Glomerular visceral epithelial cell (primary cell): ENCODE results near the gene CCL13.
"Not testable (repeated sequence)": the region's sequence is repeated elsewhere in the genome, so short reads cannot be mapped to it uniquely, and the experiment has no call there.

ENCODE experiments used
- DNase-seq: peaks from one replicate; pipeline ENCODE4 v3.0.0-alpha.2; 2016; ENCODE audit errors: extremely low spot score

CCL13 gene

DNA sequence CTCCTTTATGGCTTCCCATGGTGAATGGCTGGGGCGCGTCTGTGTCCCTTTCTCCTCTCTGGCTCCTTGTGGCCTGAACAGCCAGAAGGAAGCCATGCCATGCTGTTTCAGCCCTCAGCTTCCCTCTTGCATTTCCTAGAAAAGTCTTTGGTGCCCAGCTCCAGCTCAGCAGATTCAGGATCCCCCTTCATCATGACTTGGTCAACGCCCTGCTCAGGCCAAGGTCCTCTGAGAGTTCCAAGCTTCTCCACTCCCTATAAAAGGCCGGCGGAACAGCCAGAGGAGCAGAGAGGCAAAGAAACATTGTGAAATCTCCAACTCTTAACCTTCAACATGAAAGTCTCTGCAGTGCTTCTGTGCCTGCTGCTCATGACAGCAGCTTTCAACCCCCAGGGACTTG lies at the start of gene CCL13:
CCL13 (plus strand) TSS at position 287 of the 400 bp plus-strand sequence; CDS start at position 334, 47 bp downstream.
- DNase-seq: no peak

GRCh38 chr17:34307110-34307509 lies 49.2 kb upstream of the CCL13 start:
- DNase-seq: no peak

DNA sequence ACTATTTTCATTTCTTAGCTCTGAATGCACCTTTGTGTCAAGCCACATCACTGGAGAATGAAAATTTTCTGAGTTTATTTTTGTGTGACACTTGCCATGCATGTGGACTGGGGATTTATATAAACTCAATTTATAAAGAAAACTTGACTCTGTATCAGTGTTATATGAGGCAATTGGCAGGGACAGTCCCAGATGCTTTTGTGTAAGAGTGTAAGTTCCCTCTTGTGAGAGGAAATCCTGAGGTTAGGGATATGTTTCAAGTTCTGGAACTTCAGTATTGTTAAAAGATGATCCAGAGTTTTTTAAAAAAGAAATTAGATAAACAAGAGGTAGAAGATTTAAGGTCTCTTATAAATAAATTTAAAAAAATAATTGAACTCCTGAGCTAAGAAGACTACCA lies 47.9 kb upstream of the CCL13 start:
- no peak for DNase-seq

- no peak for DNase-seq
These were observed 45.0 kb upstream of the CCL13 start for GRCh38 chr17:34311291-34311690.

DNA sequence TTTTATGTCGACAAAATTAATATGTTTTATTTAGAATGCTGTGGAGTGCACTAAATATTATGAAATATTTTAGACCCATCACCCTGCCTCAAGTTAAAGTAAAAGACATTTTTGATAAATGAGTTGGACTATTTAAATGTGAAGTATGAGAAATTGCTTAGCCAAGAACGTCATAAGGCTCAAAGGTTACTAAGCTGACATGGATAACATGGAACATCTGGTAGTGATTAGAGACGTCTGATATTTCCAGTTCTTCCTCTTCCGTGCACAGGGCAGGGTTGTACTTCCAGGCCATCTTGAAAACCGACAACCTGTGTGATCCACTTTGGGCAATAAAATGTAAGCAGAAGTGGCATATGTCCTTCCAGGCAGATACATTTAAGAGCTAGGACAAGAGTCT lies 44.2 kb upstream of the CCL13 start:
- DNase-seq: no peak

DNA sequence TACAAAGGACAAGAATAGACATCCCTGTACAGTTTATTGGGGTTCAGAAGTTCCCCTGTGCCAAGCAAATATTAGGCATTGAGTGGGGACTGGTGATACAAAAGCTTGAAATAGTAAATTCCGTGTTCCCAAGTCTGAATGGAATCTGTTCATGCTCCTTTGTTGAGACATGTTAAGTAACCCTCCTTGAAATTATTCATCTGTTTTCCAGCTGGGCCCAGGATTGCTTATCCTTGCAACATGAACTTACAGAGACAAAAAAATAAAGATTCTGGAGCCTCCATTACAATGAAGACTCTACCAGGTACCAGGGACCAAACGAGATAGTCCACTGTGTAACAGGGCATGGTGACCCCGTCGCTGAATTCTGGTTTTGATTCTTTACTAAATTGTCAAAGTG lies 43.1 kb upstream of the CCL13 start:
- DNase-seq: no peak

GRCh38 chr17:34314279-34314678 lies 42.0 kb upstream of the CCL13 start:
- DNase-seq: no peak

GRCh38 chr17:34318474-34318873 lies 37.8 kb upstream of the CCL13 start:
- DNase-seq: no peak

DNA sequence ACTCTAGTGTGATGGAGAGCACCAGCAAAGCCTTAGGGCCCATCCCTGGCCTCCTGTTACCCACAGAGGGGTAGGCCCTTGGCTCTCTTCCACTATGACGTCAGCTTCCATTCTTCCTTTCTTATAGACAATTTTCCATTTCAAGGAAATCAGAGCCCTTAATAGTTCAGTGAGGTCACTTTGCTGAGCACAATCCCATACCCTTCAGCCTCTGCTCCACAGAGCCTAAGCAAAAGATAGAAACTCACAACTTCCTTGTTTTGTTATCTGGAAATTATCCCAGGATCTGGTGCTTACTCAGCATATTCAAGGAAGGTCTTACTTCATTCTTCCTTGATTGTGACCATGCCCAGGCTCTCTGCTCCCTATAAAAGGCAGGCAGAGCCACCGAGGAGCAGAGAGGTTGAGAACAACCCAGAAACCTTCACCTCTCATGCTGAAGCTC lies 37.2 kb upstream of the CCL13 start, which contains the start of gene CCL8:
CCL8 (plus strand) TSS at position 397 of the 445 bp plus-strand sequence. CDS start 67 bp downstream, outside the sequence.
- no peak for DNase-seq

GRCh38 chr17:34321964-34322363 lies 34.3 kb upstream of the CCL13 start:
- no peak for DNase-seq

GRCh38 chr17:34327580-34327979 lies 28.7 kb upstream of the CCL13 start:
- DNase-seq: not testable (repeated sequence)

DNA sequence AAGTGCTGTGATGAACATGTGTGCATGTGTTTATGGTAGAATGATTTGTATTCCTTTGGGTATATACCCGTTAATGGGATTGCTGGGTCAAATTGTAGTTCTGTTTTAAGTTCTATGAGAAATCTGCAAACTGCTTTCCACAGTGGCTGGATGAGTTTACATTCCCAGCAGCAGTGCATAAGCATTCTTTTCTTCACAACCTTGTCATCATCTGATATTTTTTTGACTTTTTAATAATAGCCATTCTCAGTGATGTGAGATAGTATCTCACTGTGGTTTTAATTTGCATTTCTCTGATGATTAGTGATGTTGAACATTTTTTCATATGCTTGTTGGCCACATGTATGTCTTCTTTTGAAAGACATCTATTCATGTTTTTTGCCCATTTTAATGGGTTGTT lies 18.6 kb upstream of the CCL13 start:
- no peak for DNase-seq

- no peak for DNase-seq
These were observed 17.0 kb upstream of the CCL13 start for GRCh38 chr17:34339138-34339770.

GRCh38 chr17:34341916-34342315 lies 14.4 kb upstream of the CCL13 start:
- DNase-seq: no peak

- DNase-seq: no peak
These were observed 9.2 kb upstream of the CCL13 start for GRCh38 chr17:34347063-34347462.

DNA sequence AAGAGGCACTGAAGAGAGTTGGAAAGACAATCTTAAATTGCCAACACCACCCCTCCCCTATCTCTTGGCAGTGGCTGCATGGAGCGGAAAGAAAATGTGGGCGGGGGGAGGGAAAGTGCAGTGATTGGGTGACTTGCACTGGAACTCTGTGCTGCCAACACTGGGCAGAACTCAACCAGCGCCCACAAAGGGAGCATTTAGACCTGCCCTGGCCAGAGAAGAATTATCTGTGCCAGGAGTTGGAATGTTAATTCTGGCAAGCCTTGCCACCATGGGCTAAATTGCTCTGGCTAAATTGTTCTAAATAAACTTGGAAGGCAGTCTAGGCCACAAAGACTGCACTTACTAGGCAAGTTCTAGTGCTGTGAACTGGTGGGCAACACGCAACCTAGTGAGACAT lies 6.5 kb upstream of the CCL13 start:
- no peak for DNase-seq

GRCh38 chr17:34351096-34351495 lies 5.2 kb upstream of the CCL13 start:
- no peak for DNase-seq

GRCh38 chr17:34352191-34352590 lies 4.1 kb upstream of the CCL13 start:
- no peak for DNase-seq

DNA sequence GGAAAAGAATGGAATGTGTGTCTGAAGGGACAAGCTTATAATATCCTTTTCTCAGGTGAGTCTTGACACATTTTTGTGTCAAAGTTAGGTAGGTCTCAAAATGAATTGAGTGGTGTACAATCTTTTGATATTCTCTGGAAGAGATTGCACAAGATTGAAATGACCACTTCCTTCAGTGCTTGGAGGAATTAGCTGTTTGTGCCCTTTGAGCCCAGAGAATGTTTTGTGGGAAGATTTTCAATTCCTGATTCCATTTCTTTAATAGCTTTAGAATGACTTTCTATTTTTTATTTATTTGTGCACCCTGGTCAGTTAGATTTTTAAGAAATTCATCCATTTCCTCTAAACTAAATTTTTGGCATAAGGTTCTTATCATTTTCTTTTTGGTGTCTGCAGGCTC lies 1.6 kb upstream of the CCL13 start:
- no peak for DNase-seq

GRCh38 chr17:34357398-34357797 lies 1.1 kb downstream of the CCL13 start:
- no peak for DNase-seq

DNA sequence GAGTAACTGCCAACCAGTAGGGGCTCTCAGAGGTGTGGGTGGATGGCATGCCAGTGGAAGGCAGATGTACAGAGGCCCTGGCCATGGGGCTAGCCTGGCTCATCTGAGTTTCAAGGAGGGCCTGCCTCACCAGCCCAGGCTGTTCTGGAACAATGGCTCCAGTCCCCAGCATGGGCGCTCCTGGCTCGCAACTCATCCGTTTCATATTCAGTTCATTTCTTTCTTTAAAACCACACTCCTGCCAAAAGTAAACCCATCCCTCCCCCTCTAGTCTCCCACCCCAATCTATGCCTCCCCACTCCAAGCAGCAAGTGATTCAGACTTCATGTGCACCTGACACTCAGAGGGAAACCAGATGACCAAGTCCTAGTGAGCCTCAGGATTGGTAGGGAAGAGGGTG lies 2.4 kb downstream of the CCL13 start:
- DNase-seq: no peak

DNA sequence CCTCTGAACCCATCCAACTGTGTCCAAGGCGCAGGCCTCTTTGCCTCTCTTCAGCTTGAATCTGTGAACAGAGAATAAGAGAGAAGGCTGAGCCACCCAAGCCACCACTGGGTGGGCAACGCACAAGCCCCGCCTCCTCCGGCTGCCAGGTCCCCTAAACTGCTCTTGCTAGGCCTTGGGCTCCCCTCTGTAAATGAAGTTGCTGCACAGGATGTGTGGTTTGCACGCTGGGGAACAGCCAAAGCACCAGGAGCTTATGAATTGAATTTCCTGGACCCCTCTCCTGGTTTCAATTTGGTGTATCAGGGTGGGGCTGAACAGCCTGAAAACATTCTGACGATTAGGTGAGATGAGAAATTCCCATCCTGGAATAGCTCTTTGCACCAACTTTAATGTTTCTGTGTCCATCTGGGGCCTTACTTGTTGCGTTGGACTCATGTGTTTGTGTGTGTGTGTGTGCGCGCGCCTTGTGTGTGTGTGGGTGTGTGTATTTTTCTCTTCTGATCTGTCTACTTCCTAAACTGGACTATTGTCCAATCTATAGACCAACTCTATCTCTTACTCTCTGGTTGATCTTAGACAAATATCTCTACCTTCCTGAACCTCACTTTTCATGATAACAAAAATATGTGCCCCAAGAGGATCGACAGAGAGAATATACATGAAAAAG lies 4.5 kb downstream of the CCL13 start:
- no peak for DNase-seq

DNA sequence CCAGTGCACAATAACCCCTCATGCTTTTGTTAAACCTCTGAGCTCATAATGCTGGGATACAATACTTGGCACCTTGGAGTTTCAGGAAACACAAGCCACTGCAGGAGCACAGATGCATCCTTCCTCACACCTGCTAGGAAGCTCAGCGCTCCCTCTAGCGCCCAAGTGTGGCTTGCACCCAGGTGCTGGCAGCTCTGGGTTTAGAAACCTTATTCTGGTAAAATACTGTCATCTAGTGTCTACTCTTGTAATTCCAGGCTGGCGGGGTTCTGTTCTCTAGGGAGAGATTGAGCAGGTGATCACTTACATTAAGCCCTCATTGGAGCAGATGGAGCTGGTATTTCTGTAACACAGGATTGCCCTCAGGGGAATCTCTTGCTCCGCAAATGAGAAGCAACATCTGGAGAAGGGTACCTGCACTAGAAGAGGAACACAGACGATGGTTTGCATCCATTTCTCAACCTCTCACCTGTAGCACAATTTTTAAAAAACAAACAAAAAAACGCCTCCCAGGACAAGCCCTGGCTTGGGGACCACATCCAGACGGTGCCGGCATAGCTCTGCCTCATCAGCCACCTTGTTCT lies 5.3 kb downstream of the CCL13 start:
- peak; percentile 88 for DNase-seq
